ENCODE results near the gene PRSS56. TPM values are rescaled to one million over a fixed set of nuclear protein-coding genes. Genes with fewer than 3 reads are reported as not detected.

The PRSS56 gene
- total RNA-seq, 4 donors from 2014 or later, result not detected

DNA sequence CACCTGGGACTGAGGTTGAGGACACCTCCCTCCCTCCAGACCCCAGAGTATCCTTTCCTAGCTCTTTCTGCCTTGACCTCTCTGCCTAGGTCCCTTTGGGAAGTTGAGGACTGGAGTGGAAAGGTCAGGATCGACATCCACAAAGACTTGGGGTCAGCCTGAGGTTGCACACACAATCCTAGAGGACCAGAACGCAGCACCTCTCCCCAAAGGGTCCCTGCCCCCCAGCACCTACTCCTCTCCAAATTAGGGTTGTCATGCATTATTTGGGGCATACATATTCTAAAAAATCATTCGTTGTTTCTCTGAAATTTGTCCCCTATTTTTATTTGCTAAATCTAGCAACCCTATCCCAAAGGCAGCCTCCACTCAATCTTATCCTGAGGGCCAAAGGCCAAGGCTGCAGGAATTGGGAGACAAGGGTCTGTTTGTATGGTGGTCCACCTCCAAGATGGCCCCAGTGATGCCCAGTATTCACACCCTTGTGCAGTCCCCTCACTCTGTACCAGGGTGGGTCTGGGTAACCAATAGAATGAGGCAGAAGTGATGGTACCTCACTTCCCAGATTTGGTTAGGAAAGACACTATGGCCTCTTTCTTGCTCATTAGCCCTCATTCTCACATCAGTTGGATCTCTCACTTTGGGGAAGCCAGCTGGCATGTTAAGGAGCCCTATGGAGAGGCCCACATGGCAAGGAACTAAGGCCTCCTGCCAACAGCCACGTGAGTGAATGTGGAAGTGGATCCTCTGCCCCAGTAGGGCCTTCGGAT, 15.8 kb downstream of the PRSS56 start:
- WGBS, 2 donors, result 81 to 85% methylated on average over 5 of the region's 5 CpGs
- TF ChIP-seq POLR2A (IDR thresholded peaks at IDR 0.05), result no peak
- TF ChIP-seq EP300 (IDR thresholded peaks at IDR 0.05), result no peak
- TF ChIP-seq, protein P1, sequence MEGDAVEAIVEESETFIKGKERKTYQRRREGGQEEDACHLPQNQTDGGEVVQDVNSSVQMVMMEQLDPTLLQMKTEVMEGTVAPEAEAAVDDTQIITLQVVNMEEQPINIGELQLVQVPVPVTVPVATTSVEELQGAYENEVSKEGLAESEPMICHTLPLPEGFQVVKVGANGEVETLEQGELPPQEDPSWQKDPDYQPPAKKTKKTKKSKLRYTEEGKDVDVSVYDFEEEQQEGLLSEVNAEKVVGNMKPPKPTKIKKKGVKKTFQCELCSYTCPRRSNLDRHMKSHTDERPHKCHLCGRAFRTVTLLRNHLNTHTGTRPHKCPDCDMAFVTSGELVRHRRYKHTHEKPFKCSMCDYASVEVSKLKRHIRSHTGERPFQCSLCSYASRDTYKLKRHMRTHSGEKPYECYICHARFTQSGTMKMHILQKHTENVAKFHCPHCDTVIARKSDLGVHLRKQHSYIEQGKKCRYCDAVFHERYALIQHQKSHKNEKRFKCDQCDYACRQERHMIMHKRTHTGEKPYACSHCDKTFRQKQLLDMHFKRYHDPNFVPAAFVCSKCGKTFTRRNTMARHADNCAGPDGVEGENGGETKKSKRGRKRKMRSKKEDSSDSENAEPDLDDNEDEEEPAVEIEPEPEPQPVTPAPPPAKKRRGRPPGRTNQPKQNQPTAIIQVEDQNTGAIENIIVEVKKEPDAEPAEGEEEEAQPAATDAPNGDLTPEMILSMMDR (IDR thresholded peaks at IDR 0.05), result no peak
- no peak for DNase-seq (ENCODE audit: low spot score in 2 of 2)
- no peak overlapping the region for H3K4me3 ChIP-seq
- no peaks in the 10 kb centered on the region for H3K4me1 ChIP-seq
- H3K27me3 ChIP-seq, result peaks cover 0 to 61% of the 10 kb centered on the region in 2 donors
- H3K36me3 ChIP-seq, result no peaks in the 10 kb centered on the region
- peaks cover 0 to 7% (median 0%) of the 10 kb centered on the region in 4 donors for H3K9me3 ChIP-seq
- H3K27ac ChIP-seq, result no peak overlapping the region

DNA sequence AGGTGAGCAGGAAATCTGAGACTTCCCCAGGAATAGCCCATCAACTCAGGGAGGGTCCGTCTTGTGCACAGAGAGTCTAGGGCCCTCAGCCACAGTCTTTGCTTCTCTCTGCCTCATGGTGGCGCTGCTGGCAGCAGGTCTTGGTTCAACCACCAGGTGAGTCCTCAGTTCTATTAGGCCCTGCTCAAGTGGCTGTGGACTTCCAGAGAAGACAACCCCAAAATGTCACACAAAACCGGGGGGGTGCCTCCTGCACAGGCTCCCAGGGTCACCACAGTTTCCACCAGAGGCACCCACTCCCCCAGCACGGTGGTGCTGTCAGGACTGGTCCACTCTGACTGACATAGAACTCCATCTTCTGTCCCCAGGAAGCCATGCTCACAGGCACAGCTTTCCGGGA, 16.9 kb downstream of the PRSS56 start:
- H3K27me3 ChIP-seq, result peaks cover 0 to 60% of the 10 kb centered on the region in 2 donors
- peaks cover 0 to 7% (median 0%) of the 10 kb centered on the region in 4 donors for H3K9me3 ChIP-seq
- 54 to 65% methylated on average over 3 to 5 of the region's 5 CpGs for WGBS, 2 donors
- no peaks in the 10 kb centered on the region for H3K36me3 ChIP-seq
- DNase-seq (ENCODE audit: low spot score in 2 of 2), result no peak
- no peaks in the 10 kb centered on the region for H3K4me1 ChIP-seq
- H3K27ac ChIP-seq, result no peak overlapping the region
- H3K4me3 ChIP-seq, result no peak overlapping the region
- TF ChIP-seq POLR2A (IDR thresholded peaks at IDR 0.05) (no peak), EP300 (IDR thresholded peaks at IDR 0.05) (no peak)
- TF ChIP-seq, protein P1 (IDR thresholded peaks at IDR 0.05), result no peak

DNA sequence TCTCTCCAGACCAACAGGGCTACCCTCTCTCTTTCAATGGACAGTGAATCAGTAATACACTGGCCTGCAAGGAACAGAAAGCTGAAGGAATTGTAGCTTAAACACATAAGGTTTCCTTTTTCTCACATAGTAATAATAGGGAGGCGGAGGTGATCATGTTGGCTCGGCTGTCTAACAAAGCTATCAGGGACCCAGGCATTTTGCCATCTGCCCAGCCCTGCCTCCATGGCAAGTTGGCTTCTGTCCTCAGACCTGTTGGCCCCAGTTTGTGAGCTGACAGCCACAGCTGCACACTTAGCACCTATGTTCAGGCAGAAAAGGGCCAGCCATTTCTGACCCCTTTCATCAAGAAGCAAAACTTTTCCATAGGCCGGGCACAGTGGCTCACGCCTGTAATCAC, 17.3 kb downstream of the PRSS56 start:
- H3K4me3 ChIP-seq, result no peak overlapping the region
- peaks cover 0 to 60% of the 10 kb centered on the region in 2 donors for H3K27me3 ChIP-seq
- H3K4me1 ChIP-seq, result no peaks in the 10 kb centered on the region
- TF ChIP-seq, protein P1 (IDR thresholded peaks at IDR 0.05), result no peak
- TF ChIP-seq EP300 (IDR thresholded peaks at IDR 0.05), result no peak
- H3K27ac ChIP-seq, result no peak overlapping the region
- peaks cover 0 to 7% (median 0%) of the 10 kb centered on the region in 4 donors for H3K9me3 ChIP-seq
- DNase-seq (ENCODE audit: low spot score in 2 of 2), result no peak
- H3K36me3 ChIP-seq, result no peaks in the 10 kb centered on the region
- WGBS, 2 donors, result 86 to 88% methylated on average over 4 of the region's 4 CpGs

DNA sequence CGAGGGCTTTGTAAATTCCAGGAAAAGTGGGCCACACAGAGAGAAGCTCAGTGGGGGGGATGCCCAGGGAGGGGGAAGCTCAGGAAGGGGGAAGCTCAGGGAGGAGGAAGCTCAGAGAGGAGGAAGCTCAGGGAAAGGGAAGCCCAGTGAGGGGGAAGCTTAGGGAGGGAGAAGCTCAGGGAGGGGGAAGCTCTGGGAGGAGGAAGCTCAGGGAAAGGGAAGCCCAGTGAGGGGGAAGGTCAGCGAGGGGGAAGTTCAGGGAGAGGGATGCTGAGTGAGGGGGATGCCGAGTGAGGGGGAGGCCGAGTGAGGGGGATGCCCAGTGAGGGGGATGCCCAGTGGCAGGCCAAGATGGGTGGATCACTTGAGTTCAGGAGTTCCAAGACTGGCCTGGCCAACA, 18.5 kb downstream of the PRSS56 start:
- H3K4me3 ChIP-seq, result no peak overlapping the region
- H3K27me3 ChIP-seq, result peaks cover 0 to 56% of the 10 kb centered on the region in 2 donors
- 12 to 22% methylated on average over 4 of the region's 4 CpGs for WGBS, 2 donors
- TF ChIP-seq POLR2A (IDR thresholded peaks at IDR 0.05) (no peak), EP300 (IDR thresholded peaks at IDR 0.05) (no peak)
- TF ChIP-seq, protein P1 (IDR thresholded peaks at IDR 0.05), result no peak
- H3K36me3 ChIP-seq, result no peaks in the 10 kb centered on the region
- H3K9me3 ChIP-seq, result peaks cover 0 to 7% (median 0%) of the 10 kb centered on the region in 4 donors
- H3K4me1 ChIP-seq, result no peaks in the 10 kb centered on the region
- H3K27ac ChIP-seq, result no peak overlapping the region
- no peak for DNase-seq (ENCODE audit: low spot score in 2 of 2)
